K562 (cell line): ENCODE measurements around the gene B3GALT4. TPM values are rescaled to one million over a fixed set of nuclear protein-coding genes. Genes with fewer than 3 reads are reported as not detected.

Experiments
- ARID2 ChIP-seq: fragments of 450-650 bp; IDR thresholded peaks from 2 replicates; pipeline ENCODE4 v1.6.1; 2017; ENCODE audit warnings: antibody characterized with exemption, mild to moderate bottlenecking
- CBX2 ChIP-seq: fragments of 200-600 bp; sonication (generic); IDR thresholded peaks from one replicate; pipeline ENCODE4 v1.6.1; 2012; ENCODE audit warnings: mild to moderate bottlenecking, low read length, inconsistent platforms; ENCODE audit not compliant: insufficient read depth, poor library complexity, severe bottlenecking
- CREB1 ChIP-seq, 2 experiments: sonication (generic) in 1 of 2; formaldehyde crosslinking in 1 of 2; IDR thresholded peaks; 2 replicates each; pipeline versions ENCODE4 v1.6.1 to v1.8.0; 2012 to 2022; ENCODE audit warnings: inconsistent platforms in 1 of 2, mild to moderate bottlenecking in 1 of 2, missing genetic modification reagents in 1 of 2, moderate library complexity in 1 of 2
- DDX20 ChIP-seq: fragments of 450-650 bp; IDR thresholded peaks from 2 replicates; pipeline ENCODE4 v1.6.1; 2016; ENCODE audit warnings: missing genetic modification characterization, low read depth, mild to moderate bottlenecking, missing compliant biosample characterization, moderate library complexity
- ELK3 ChIP-seq: fragments of 450-650 bp; formaldehyde crosslinking; IDR thresholded peaks from 2 replicates; pipeline ENCODE4 v1.4.0; 2020; ENCODE audit warnings: mild to moderate bottlenecking
- MCM7 ChIP-seq, 2 experiments: fragments of 450-650 bp; IDR thresholded peaks; 2 replicates each; pipeline ENCODE4 v1.6.1; 2016 to 2018
- NFRKB ChIP-seq: fragments of 450-650 bp; IDR thresholded peaks from 2 replicates; pipeline ENCODE4 v1.6.1; 2016; ENCODE audit warnings: low read depth
- POLR2B ChIP-seq: fragments of 450-650 bp; IDR thresholded peaks from 2 replicates; pipeline ENCODE4 v1.6.1; 2018; ENCODE audit warnings: low read depth; ENCODE audit not compliant: partially characterized antibody
- POLR2G ChIP-seq: fragments of 200-400 bp; formaldehyde crosslinking; IDR thresholded peaks from 2 replicates; pipeline ENCODE4 v1.6.1; 2017; ENCODE audit warnings: low read depth, mild to moderate bottlenecking, antibody characterized with exemption, low read length, moderate library complexity
- RFX5 ChIP-seq: IDR thresholded peaks from 2 replicates; pipeline ENCODE4 v1.6.1; 2011; ENCODE audit warnings: low read depth, mild to moderate bottlenecking, improper control_type of control experiment, low read length
- RHOXF2B ChIP-seq: fragments of 250-450 bp; sonication (Bioruptor Pico); conservative IDR thresholded peaks from 2 replicates; pipeline ENCODE4 v1.5.1; 2021
- SMAD4 ChIP-seq: fragments of 250-450 bp; sonication (Bioruptor Pico); conservative IDR thresholded peaks from 2 replicates; pipeline ENCODE4 v1.8.0; 2021; ENCODE audit warnings: inconsistent platforms, mild to moderate bottlenecking, moderate library complexity
- ZBTB2 ChIP-seq: fragments of 450-650 bp; IDR thresholded peaks from 2 replicates; pipeline ENCODE4 v1.6.1; 2016; ENCODE audit warnings: antibody characterized with exemption
- ZC3H4 ChIP-seq: sonication (generic); formaldehyde crosslinking; IDR thresholded peaks from 2 replicates; pipeline ENCODE4 v1.9.0; 2021; ENCODE audit warnings: missing genetic modification reagents, borderline replicate concordance
- ZMIZ1 ChIP-seq, 2 experiments: fragments of 150-350 bp in 1 of 2; IDR thresholded peaks; 2 replicates each; pipeline ENCODE4 v1.6.1; 2012 to 2016; ENCODE audit warnings: low read depth in 2 of 2, low read length in 2 of 2, mild to moderate bottlenecking in 1 of 2, moderate library complexity in 1 of 2
- polyA plus RNA-seq, 8 experiments: library from polyadenylated mRNA; depleted of rRNA in 4 of 8; stranded (reverse) in 5 of 8; unstranded in 3 of 8; fragments of >200 nt; fragmentation: Nextera tagmentation in 2 of 8; fragmentation: Illumina TruSeq in 1 of 8; extraction: Ambion mirVana in 2 of 8; extraction: Trizol in 1 of 8; gene quantifications; 2 replicates each; pipeline versions ENCODE4 v1.2.1 to v1.2.3, GENCODE V29; 2011 to 2014; ENCODE audit warnings: inconsistent platforms in 1 of 8, missing spikeins in 1 of 8
- total RNA-seq, 7 experiments: library from RNA; depleted of rRNA in 6 of 7; stranded (reverse); fragments of >200 nt in 6 of 7; fragmentation: Illumina TruSeq in 2 of 7; extraction: Trizol in 2 of 7; gene quantifications; 2 replicates each; pipeline versions ENCODE4 v1.2.1 to v1.2.3, GENCODE V29; 2011 to 2021; ENCODE audit warnings: low replicate concordance in 1 of 7
- TF ChIP-seq, protein P1 (sequence below): fragments of 450-650 bp; IDR thresholded peaks from 2 replicates; pipeline ENCODE4 v1.6.1; 2017; ENCODE audit warnings: antibody characterized with exemption, mild to moderate bottlenecking
- TF ChIP-seq, protein P2 (sequence below): sonication (generic); formaldehyde crosslinking; IDR thresholded peaks from 2 replicates; pipeline ENCODE4 v1.8.1; 2023; ENCODE audit warnings: mild to moderate bottlenecking, missing genetic modification reagents

B3GALT4 gene
- total and polyA plus RNA-seq, 9 of the 15 experiments (the other 6 are each of a cell fraction or from before 2014, with no cell fraction given) = 0.11 to 1.3 (median 0.53) TPM; not detected in 1

DNA sequence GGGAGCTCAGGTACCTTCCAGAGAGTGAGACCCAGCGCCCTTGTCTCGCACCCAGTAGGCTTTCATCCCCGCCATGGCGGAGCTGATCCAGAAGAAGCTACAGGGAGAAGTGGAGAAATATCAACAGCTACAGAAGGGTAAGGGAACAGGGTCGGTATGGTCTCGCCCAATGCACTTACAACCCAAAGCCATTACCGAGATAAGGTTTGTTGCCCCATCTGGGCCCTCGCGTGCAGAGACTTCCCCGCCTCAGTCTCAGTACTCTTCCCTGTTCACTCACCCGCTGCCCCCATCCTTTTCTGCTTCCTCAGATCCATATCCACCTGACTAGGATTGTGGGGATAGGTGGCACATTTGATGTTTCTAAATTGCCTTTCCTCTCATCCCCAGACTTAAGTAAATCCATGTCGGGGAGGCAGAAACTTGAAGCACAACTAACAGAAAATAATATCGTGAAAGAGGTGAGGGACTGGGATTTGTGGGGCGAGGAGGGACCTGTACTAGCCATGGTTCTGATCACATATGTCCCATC is 12.9 kb downstream of the B3GALT4 start (continued):
- TF ChIP-seq ZMIZ1 (IDR thresholded peaks at IDR 0.05; ENCODE audit: low read depth in 2 of 2, low read length in 2 of 2) (no peak), CBX2 (no peak), NFRKB (0 out of 2 replicates have a peak, but pooled peaks have one; percentile 68), POLR2G (peak; percentile 8), POLR2B (no peak), RHOXF2B (CRISPR knock-in tag) (no peak), DDX20 (tag) (no peak), RFX5 (no peak), ZBTB2 (no peak), SMAD4 (CRISPR knock-in tag) (no peak), ZC3H4 (CRISPR knock-in tag) (no peak), MCM7 (IDR thresholded peaks at IDR 0.05) (no peak), CREB1 (IDR thresholded peaks at IDR 0.05) (no peak), CREB1 (CRISPR knock-in tag; IDR thresholded peaks at IDR 0.05) (no peak), ELK3 (CRISPR knock-in tag) (no peak), ARID2 (no peak)
- TF ChIP-seq, protein P1, sequence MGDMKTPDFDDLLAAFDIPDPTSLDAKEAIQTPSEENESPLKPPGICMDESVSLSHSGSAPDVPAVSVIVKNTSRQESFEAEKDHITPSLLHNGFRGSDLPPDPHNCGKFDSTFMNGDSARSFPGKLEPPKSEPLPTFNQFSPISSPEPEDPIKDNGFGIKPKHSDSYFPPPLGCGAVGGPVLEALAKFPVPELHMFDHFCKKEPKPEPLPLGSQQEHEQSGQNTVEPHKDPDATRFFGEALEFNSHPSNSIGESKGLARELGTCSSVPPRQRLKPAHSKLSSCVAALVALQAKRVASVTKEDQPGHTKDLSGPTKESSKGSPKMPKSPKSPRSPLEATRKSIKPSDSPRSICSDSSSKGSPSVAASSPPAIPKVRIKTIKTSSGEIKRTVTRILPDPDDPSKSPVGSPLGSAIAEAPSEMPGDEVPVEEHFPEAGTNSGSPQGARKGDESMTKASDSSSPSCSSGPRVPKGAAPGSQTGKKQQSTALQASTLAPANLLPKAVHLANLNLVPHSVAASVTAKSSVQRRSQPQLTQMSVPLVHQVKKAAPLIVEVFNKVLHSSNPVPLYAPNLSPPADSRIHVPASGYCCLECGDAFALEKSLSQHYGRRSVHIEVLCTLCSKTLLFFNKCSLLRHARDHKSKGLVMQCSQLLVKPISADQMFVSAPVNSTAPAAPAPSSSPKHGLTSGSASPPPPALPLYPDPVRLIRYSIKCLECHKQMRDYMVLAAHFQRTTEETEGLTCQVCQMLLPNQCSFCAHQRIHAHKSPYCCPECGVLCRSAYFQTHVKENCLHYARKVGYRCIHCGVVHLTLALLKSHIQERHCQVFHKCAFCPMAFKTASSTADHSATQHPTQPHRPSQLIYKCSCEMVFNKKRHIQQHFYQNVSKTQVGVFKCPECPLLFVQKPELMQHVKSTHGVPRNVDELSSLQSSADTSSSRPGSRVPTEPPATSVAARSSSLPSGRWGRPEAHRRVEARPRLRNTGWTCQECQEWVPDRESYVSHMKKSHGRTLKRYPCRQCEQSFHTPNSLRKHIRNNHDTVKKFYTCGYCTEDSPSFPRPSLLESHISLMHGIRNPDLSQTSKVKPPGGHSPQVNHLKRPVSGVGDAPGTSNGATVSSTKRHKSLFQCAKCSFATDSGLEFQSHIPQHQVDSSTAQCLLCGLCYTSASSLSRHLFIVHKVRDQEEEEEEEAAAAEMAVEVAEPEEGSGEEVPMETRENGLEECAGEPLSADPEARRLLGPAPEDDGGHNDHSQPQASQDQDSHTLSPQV = no peak
- TF ChIP-seq, protein P2, sequence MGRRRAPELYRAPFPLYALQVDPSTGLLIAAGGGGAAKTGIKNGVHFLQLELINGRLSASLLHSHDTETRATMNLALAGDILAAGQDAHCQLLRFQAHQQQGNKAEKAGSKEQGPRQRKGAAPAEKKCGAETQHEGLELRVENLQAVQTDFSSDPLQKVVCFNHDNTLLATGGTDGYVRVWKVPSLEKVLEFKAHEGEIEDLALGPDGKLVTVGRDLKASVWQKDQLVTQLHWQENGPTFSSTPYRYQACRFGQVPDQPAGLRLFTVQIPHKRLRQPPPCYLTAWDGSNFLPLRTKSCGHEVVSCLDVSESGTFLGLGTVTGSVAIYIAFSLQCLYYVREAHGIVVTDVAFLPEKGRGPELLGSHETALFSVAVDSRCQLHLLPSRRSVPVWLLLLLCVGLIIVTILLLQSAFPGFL (CRISPR knock-in tag) = 0 out of 2 replicates have a peak, but pooled peaks have one; percentile 4
